HEK293 (cell line): ENCODE results near the gene HOXC10.

Experiments used
- FEZF1 ChIP-seq: fragments of 450-650 bp; formaldehyde crosslinking; IDR thresholded peaks from 2 replicates; pipeline ENCODE4 v1.5.1; 2016; ENCODE audit warnings: missing biosample characterization, missing genetic modification characterization
- GLI2 ChIP-seq: fragments of 450-650 bp; formaldehyde crosslinking; IDR thresholded peaks from 2 replicates; pipeline ENCODE4; 2017; ENCODE audit warnings: missing biosample characterization, missing genetic modification characterization, low read depth, borderline replicate concordance
- GLI4 ChIP-seq: fragments of 450-650 bp; formaldehyde crosslinking; IDR thresholded peaks from 2 replicates; pipeline ENCODE4 v1.5.1; 2016; ENCODE audit warnings: missing biosample characterization, missing genetic modification characterization
- GLIS1 ChIP-seq: fragments of 450-650 bp; formaldehyde crosslinking; IDR thresholded peaks from 2 replicates; pipeline ENCODE4 v1.5.1; 2016; ENCODE audit warnings: missing biosample characterization, missing genetic modification characterization
- MYNN ChIP-seq: fragments of 450-650 bp; formaldehyde crosslinking; IDR thresholded peaks from 2 replicates; pipeline ENCODE4 v1.5.1; 2016; ENCODE audit warnings: missing biosample characterization, missing genetic modification characterization, borderline replicate concordance
- YY2 ChIP-seq: fragments of 450-650 bp; formaldehyde crosslinking; IDR thresholded peaks from 2 replicates; pipeline ENCODE4 v1.5.1; 2016; ENCODE audit warnings: missing biosample characterization, missing genetic modification characterization
- ZBTB48 ChIP-seq: fragments of 450-650 bp; formaldehyde crosslinking; IDR thresholded peaks from 2 replicates; pipeline ENCODE4 v1.5.1; 2016; ENCODE audit warnings: missing biosample characterization, missing genetic modification characterization
- ZEB2 ChIP-seq: fragments of 450-650 bp; formaldehyde crosslinking; IDR thresholded peaks from 2 replicates; pipeline ENCODE4 v1.5.1; 2016; ENCODE audit warnings: missing biosample characterization, missing genetic modification characterization
- ZFHX2 ChIP-seq: fragments of 450-650 bp; formaldehyde crosslinking; conservative IDR thresholded peaks from 2 replicates; pipeline ENCODE4 v1.5.1; 2016; ENCODE audit warnings: missing biosample characterization, missing genetic modification characterization
- ZFP37 ChIP-seq: fragments of 450-650 bp; formaldehyde crosslinking; IDR thresholded peaks from 2 replicates; pipeline ENCODE4 v1.5.1; 2016; ENCODE audit warnings: missing biosample characterization, missing genetic modification characterization
- ZNF133 ChIP-seq: fragments of 450-650 bp; formaldehyde crosslinking; IDR thresholded peaks from 2 replicates; pipeline ENCODE4 v1.5.1; 2016; ENCODE audit warnings: missing biosample characterization, missing genetic modification characterization
- ZNF155 ChIP-seq: fragments of 450-650 bp; formaldehyde crosslinking; IDR thresholded peaks from 2 replicates; pipeline ENCODE4 v1.5.1; 2016; ENCODE audit warnings: missing biosample characterization, missing genetic modification characterization
- ZNF18 ChIP-seq: fragments of 450-650 bp; formaldehyde crosslinking; IDR thresholded peaks from 2 replicates; pipeline ENCODE4 v1.5.1; 2016; ENCODE audit warnings: missing biosample characterization, missing genetic modification characterization
- ZNF2 ChIP-seq: fragments of 450-650 bp; formaldehyde crosslinking; IDR thresholded peaks from 2 replicates; pipeline ENCODE4 v1.5.1; 2016; ENCODE audit warnings: missing biosample characterization, missing genetic modification characterization
- ZNF214 ChIP-seq: fragments of 450-650 bp; formaldehyde crosslinking; IDR thresholded peaks from 2 replicates; pipeline ENCODE4 v1.5.1; 2017; ENCODE audit warnings: missing biosample characterization, mild to moderate bottlenecking, missing genetic modification characterization, borderline replicate concordance
- ZNF221 ChIP-seq: fragments of 450-650 bp; formaldehyde crosslinking; IDR thresholded peaks from 2 replicates; pipeline ENCODE4 v1.5.1; 2017; ENCODE audit warnings: missing biosample characterization, missing genetic modification characterization, borderline replicate concordance
- ZNF366 ChIP-seq: fragments of 450-650 bp; formaldehyde crosslinking; conservative IDR thresholded peaks from 2 replicates; pipeline ENCODE4 v1.5.1; 2016; ENCODE audit warnings: missing biosample characterization, missing genetic modification characterization
- ZNF37A ChIP-seq: fragments of 450-650 bp; IDR thresholded peaks from 2 replicates; pipeline ENCODE4 v1.5.1; 2018; ENCODE audit warnings: missing biosample characterization, missing genetic modification characterization
- ZNF391 ChIP-seq: fragments of 450-650 bp; formaldehyde crosslinking; IDR thresholded peaks from 2 replicates; pipeline ENCODE4 v1.5.1; 2016; ENCODE audit warnings: low read depth, missing biosample characterization, missing genetic modification characterization, borderline replicate concordance
- ZNF404 ChIP-seq: fragments of 450-650 bp; formaldehyde crosslinking; IDR thresholded peaks from 2 replicates; pipeline ENCODE4 v1.5.1; 2017; ENCODE audit warnings: missing biosample characterization, missing genetic modification characterization
- ZNF473 ChIP-seq: fragments of 450-650 bp; formaldehyde crosslinking; IDR thresholded peaks from 2 replicates; pipeline ENCODE4 v1.5.1; 2017; ENCODE audit warnings: missing biosample characterization, missing genetic modification characterization
- ZNF510 ChIP-seq: fragments of 450-650 bp; formaldehyde crosslinking; IDR thresholded peaks from 2 replicates; pipeline ENCODE4 v1.5.1; 2018; ENCODE audit warnings: mild to moderate bottlenecking, missing genetic modification characterization, missing biosample characterization; ENCODE audit not compliant: insufficient replicate concordance
- ZNF639 ChIP-seq: fragments of 450-650 bp; formaldehyde crosslinking; IDR thresholded peaks from 2 replicates; pipeline ENCODE4 v1.5.1; 2016; ENCODE audit warnings: missing biosample characterization, missing genetic modification characterization
- ZNF830 ChIP-seq: fragments of 450-650 bp; IDR thresholded peaks from 2 replicates; pipeline ENCODE4 v1.5.0; 2018; ENCODE audit warnings: missing biosample characterization, missing genetic modification characterization, low read depth, mild to moderate bottlenecking, moderate library complexity
- ZSCAN23 ChIP-seq: fragments of 450-650 bp; formaldehyde crosslinking; IDR thresholded peaks from 2 replicates; pipeline ENCODE4 v1.5.1; 2016; ENCODE audit warnings: missing biosample characterization, missing genetic modification characterization
- TF ChIP-seq, protein P1 (sequence below): fragments of 450-650 bp; formaldehyde crosslinking; IDR thresholded peaks from 2 replicates; pipeline ENCODE4 v1.5.1; 2016; ENCODE audit warnings: missing biosample characterization, missing genetic modification characterization

The HOXC10 gene

GRCh38 chr12:54032627-54033100 is 47.7 kb downstream of the HOXC10 start, which contains the start of gene HOXC5 (continued):
- TF ChIP-seq ZNF639 (tag by site-specific recombination) (peak; percentile 98), ZNF2 (peak; percentile 100), ZEB2 (tag by site-specific recombination) (peak; percentile 95), ZNF214 (tag by site-specific recombination) (no peak), ZNF18 (peak; percentile 28; the same call in 1 of the 2 replicates), GLI4 (no peak), ZSCAN23 (tag by site-specific recombination) (peak; percentile 94), ZNF155 (tag by site-specific recombination) (no peak), ZNF37A (tag by site-specific recombination) (no peak), FEZF1 (tag by site-specific recombination) (peak; percentile 79), ZNF221 (tag by site-specific recombination) (no peak), ZNF473 (tag by site-specific recombination) (no peak), ZBTB48 (no peak; the same call in 1 of the 2 replicates), ZFP37 (tag by site-specific recombination) (no peak), YY2 (tag by site-specific recombination) (no peak), ZNF133 (tag by site-specific recombination) (no peak), ZNF366 (tag by site-specific recombination) (peak; percentile 97), GLIS1 (peak; percentile 88), ZNF510 (no peak), ZNF391 (tag by site-specific recombination) (peak; percentile 97), ZFHX2 (tag by site-specific recombination) (peak; percentile 34; the same call in 1 of the 2 replicates), ZNF830 (no peak), GLI2 (no peak), ZNF404 (tag by site-specific recombination) (no peak; the same call in 1 of the 2 replicates), MYNN (tag by site-specific recombination) (no peak; the same call in 1 of the 2 replicates)
- TF ChIP-seq, protein P1, sequence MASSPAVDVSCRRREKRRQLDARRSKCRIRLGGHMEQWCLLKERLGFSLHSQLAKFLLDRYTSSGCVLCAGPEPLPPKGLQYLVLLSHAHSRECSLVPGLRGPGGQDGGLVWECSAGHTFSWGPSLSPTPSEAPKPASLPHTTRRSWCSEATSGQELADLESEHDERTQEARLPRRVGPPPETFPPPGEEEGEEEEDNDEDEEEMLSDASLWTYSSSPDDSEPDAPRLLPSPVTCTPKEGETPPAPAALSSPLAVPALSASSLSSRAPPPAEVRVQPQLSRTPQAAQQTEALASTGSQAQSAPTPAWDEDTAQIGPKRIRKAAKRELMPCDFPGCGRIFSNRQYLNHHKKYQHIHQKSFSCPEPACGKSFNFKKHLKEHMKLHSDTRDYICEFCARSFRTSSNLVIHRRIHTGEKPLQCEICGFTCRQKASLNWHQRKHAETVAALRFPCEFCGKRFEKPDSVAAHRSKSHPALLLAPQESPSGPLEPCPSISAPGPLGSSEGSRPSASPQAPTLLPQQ = peak; percentile 83
